ENCODE measurements around the gene RAB7B. TPM values are rescaled to one million over a fixed set of nuclear protein-coding genes. Genes with fewer than 3 reads are reported as not detected.

The RAB7B gene
- total RNA-seq, 1 donor from 2014 or later = not detected

DNA sequence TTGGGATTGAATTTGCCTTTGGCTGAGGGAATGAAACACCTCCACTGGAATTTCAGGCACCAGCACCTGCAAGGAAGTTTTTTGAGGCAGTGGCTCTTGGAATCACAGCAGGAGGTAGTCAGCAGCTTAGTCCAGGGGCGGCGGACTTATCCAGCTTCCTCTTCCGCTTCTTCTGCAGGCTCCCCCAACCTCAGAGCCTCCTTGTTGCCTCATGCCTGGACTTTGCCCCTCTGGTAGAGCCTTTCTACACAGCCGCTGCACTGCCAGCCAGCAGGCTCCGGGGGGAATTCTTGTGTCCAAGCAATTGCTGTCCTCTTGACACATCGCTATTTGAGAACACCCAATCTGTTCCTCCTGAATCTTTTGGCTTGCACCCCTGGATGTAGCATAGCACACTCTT lies 45.4 kb upstream of the RAB7B start:
- Mint-ChIP-seq H3K9me3 (ENCODE audit: low read depth) (peaks cover 4% of the 10 kb centered on the region), H3K4me1 (ENCODE audit: low read depth) (peaks cover 7% of the 10 kb centered on the region), H3K27me3 (peaks cover 5% of the 10 kb centered on the region), H3K4me3 (ENCODE audit: low read depth) (no peak overlapping the region), H3K27ac (no peak overlapping the region), H3K36me3 (ENCODE audit: insufficient read depth) (no peaks in the 10 kb centered on the region)
- DNase-seq (ENCODE audit: low spot score, unreplicated experiment) = no peak
- no peak for TF ChIP-seq CTCF (IDR thresholded peaks at IDR 0.05; ENCODE audit: unreplicated experiment)

GRCh38 chr1:206047271-206047670 lies 44.1 kb upstream of the RAB7B start:
- Mint-ChIP-seq H3K4me1 (ENCODE audit: low read depth) (peaks cover 7% of the 10 kb centered on the region), H3K9me3 (ENCODE audit: low read depth) (no peaks in the 10 kb centered on the region), H3K4me3 (ENCODE audit: low read depth) (no peak overlapping the region), H3K27me3 (peaks cover 5% of the 10 kb centered on the region), H3K27ac (no peak overlapping the region), H3K36me3 (ENCODE audit: insufficient read depth) (no peaks in the 10 kb centered on the region)
- DNase-seq (ENCODE audit: low spot score, unreplicated experiment) = no peak
- TF ChIP-seq CTCF (IDR thresholded peaks at IDR 0.05; ENCODE audit: unreplicated experiment) = no peak

DNA sequence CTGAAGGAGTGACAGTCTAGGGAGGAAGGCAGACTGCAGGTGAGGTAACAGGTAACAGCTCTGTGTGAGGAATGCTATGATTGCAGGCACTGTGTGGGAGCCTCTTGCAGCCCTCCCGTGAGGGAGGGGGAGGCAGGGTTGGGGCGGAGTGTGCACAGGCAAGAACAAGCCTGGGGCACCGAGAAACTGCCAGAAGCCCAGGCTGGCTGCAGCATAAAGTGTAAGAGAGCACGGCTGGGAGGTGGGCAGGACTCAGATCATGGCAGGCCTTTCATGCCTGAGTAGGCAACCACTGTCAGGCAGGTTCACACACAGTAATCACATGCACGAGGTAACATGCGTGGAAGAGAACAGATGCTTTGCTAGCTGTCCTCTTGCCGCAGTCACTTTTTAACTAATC lies 38.4 kb upstream of the RAB7B start:
- Mint-ChIP-seq H3K9me3 (ENCODE audit: low read depth) (no peaks in the 10 kb centered on the region), H3K27me3 (peaks cover 23% of the 10 kb centered on the region), H3K4me3 (ENCODE audit: low read depth) (no peak overlapping the region), H3K4me1 (ENCODE audit: low read depth) (peaks cover 4% of the 10 kb centered on the region), H3K36me3 (ENCODE audit: insufficient read depth) (no peaks in the 10 kb centered on the region), H3K27ac (no peak overlapping the region)
- TF ChIP-seq CTCF (IDR thresholded peaks at IDR 0.05; ENCODE audit: unreplicated experiment) = no peak
- no peak for DNase-seq (ENCODE audit: low spot score, unreplicated experiment)

GRCh38 chr1:206040328-206040727 lies 37.1 kb upstream of the RAB7B start:
- peaks cover 26% of the 10 kb centered on the region for H3K27me3 Mint-ChIP-seq
- TF ChIP-seq CTCF (IDR thresholded peaks at IDR 0.05; ENCODE audit: unreplicated experiment) = no peak
- H3K36me3 Mint-ChIP-seq (ENCODE audit: insufficient read depth) = no peaks in the 10 kb centered on the region
- peaks cover 4% of the 10 kb centered on the region for H3K4me1 Mint-ChIP-seq (ENCODE audit: low read depth)
- no peaks in the 10 kb centered on the region for H3K9me3 Mint-ChIP-seq (ENCODE audit: low read depth)
- H3K4me3 Mint-ChIP-seq (ENCODE audit: low read depth) = no peak overlapping the region
- no peak overlapping the region for H3K27ac Mint-ChIP-seq
- no peak for DNase-seq (ENCODE audit: low spot score, unreplicated experiment)

GRCh38 chr1:206039046-206039973 lies 36.1 kb upstream of the RAB7B start:
- Mint-ChIP-seq H3K36me3 (ENCODE audit: insufficient read depth) (no peaks in the 10 kb centered on the region), H3K4me1 (ENCODE audit: low read depth) (peaks cover 4% of the 10 kb centered on the region)

More at GRCh38 chr1:206039046-206039973, 36.1 kb upstream of the RAB7B start:
- H3K27me3 Mint-ChIP-seq = peaks cover 36% of the 10 kb centered on the region
- no peak overlapping the region for H3K27ac Mint-ChIP-seq
- no peaks in the 10 kb centered on the region for H3K9me3 Mint-ChIP-seq (ENCODE audit: low read depth)
- no peak for TF ChIP-seq CTCF (IDR thresholded peaks at IDR 0.05; ENCODE audit: unreplicated experiment)
- no peak overlapping the region for H3K4me3 Mint-ChIP-seq (ENCODE audit: low read depth)
- DNase-seq (ENCODE audit: low spot score, unreplicated experiment) = no peak

Measured in progenitor cell of endocrine pancreas (in vitro differentiated cells).